Activated CD8-positive, alpha-beta memory T cell treated with anti-CD3 and anti-CD28 coated beads, Interleukin-2, amount 50 U/mL, for 48 hours (primary cell): Measurements from ENCODE around the gene F2RL1.
"Not testable (repeated sequence)": the region's sequence is repeated elsewhere in the genome, so short reads cannot be mapped to it uniquely, and the experiment has no call there.

ENCODE experiments used
- DNase-seq: peaks from one replicate; pipeline ENCODE4 v3.0.0-alpha.2; 2020

F2RL1 gene, protein sequence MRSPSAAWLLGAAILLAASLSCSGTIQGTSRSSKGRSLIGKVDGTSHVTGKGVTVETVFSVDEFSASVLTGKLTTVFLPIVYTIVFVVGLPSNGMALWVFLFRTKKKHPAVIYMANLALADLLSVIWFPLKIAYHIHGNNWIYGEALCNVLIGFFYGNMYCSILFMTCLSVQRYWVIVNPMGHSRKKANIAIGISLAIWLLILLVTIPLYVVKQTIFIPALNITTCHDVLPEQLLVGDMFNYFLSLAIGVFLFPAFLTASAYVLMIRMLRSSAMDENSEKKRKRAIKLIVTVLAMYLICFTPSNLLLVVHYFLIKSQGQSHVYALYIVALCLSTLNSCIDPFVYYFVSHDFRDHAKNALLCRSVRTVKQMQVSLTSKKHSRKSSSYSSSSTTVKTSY

GRCh38 chr5:76818844-76819831 lies at the start of gene F2RL1:
TSS of gene F2RL1 (plus strand) at chr5:76819030. CDS start at chr5:76819183, 153 bp downstream.
- DNase-seq = peak; percentile 70

DNA sequence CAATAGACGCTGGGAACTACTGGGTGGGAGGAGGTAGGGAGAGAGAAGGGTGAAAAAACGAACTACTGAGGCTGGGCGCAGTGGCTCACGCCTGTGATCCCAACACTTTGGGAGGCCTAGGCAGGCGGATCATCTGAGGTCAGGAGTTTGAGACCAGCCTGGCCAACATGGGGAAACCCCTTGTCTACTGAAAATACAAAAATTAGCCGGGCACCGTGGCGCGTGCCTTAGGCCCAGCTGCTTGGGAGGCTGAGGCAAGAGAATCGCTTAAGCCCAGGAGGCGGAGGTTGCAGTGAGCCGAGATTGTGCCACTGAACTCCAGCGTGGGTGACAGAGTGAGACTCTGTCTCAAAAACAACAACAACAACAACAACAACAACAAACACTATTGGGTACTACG lies 47.8 kb upstream of the F2RL1 start:
- peak; percentile 13 for DNase-seq

DNA sequence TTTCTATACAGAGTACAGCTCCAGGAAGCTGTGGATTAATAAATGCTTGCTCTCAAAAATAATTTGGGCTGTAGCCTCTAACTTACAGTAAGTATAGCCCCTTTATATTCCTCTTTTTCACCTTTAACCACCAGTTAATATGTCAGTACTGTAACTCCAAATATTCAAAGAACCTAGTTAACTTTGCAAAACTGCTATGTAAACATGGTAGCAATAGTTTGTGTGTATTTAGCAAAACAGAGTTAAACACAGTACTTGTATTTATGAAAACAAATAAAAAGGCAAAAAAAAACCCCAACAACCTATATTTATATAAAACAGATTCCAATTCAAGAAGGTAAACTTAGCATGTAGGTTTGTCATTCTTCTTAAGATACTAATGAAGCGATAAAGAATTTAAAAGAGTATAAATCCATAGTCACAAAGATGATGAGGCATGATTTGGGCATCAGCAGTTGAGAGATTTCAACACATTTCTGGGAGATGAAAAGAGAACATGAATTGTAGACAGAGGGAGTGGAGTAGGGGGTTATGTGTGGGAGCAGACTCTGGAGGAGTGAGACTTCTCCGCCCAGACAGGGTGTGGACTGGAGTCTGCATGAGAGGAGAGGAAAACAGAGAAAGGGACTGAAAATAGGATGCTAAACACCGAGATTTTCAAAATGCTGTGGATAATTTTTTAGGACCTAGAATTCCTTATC lies 47.0 kb upstream of the F2RL1 start:
- no peak for DNase-seq

- DNase-seq = no peak
Observed at GRCh38 chr5:76775921-76776320, 42.9 kb upstream of the F2RL1 start.

DNA sequence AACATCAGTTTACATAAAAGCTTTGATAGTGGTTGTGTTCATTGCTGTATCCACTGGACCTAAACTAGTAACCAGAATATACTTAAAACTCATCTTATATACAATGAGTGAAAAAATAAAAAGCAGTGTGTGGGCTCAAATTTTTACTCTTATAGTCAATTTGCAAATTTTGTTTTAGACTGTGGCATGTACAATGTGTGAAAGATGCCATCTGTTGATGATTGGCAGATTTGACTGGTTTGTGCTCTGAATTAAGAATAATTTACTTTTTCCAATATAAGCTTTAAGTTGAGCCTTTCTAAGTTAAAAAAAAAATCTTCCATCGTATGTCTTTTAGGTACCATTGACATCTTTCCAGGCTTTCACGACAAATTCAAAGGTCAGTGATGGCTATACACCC lies 42.4 kb upstream of the F2RL1 start:
- no peak for DNase-seq

GRCh38 chr5:76780616-76781015 lies 38.2 kb upstream of the F2RL1 start:
- DNase-seq = not testable (repeated sequence)

DNA sequence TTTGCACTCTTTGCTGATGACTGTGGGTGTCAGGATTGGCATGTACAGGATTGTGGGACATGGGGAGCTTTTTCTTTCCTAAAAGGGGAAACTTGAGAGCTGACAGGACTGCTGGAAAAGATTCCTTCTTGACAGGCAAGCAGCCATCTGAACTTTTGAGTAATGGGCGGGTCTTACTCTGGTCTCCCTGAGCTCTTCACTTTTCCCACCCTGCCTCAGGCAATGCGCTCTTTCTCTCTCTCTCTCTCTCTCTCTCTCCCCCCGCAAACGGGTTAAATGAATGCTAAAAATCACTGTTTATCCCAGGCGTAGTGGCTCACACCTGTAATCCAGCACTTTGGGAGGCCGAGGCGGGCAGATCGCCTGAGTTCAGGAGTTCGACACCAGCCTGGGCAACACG lies 37.1 kb upstream of the F2RL1 start:
- no peak for DNase-seq

- no peak for DNase-seq
Observed at GRCh38 chr5:76782444-76782843, 36.4 kb upstream of the F2RL1 start.

DNA sequence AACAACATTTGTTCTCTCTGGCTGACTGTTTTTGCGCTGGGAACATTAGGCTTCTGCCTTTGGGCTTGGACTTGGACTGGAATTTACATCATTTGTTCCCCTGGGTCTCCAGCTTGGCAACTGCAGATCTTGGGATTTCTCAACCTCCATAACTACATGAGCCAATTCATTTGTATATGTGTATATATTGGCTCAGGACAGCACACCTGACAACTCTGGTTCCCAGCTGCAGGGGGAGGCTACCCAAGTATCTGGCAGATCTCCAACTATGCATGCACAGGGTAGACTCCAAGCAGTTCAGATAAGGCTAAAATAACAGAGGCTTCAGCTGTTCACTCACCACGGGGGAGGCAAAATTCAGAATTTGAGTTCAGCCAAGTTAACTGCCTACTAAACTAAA lies 31.6 kb upstream of the F2RL1 start:
- no peak for DNase-seq

- no peak for DNase-seq
Observed at GRCh38 chr5:76788362-76788761, 30.5 kb upstream of the F2RL1 start.

DNA sequence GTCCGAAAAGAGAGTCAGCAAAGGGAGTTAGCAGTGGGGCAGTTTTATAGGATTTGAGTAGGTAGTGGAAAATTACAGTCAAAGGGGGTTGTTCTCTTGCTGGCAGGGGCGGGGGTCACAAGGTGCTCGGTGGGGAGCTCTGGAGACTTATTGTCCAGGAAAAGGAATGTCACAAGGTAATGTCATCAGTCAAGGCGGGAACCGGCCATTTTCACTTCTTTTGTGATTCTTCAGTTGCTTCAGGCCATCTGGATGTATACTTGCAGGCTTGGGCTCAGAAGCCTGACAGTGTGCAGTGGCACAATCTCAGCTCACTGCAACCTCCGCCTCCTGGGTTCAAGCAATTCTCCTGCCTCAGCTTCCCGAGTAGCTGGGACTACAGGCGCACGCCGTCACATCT lies 29.6 kb upstream of the F2RL1 start:
- not testable (repeated sequence) for DNase-seq

GRCh38 chr5:76789991-76790581 lies 28.7 kb upstream of the F2RL1 start:
- DNase-seq = no peak

GRCh38 chr5:76790632-76791290 lies 28.1 kb upstream of the F2RL1 start:
- no peak for DNase-seq

GRCh38 chr5:76791461-76791860 lies 27.4 kb upstream of the F2RL1 start:
- DNase-seq = no peak

- no peak for DNase-seq
Observed at GRCh38 chr5:76794871-76795270, 24.0 kb upstream of the F2RL1 start.

DNA sequence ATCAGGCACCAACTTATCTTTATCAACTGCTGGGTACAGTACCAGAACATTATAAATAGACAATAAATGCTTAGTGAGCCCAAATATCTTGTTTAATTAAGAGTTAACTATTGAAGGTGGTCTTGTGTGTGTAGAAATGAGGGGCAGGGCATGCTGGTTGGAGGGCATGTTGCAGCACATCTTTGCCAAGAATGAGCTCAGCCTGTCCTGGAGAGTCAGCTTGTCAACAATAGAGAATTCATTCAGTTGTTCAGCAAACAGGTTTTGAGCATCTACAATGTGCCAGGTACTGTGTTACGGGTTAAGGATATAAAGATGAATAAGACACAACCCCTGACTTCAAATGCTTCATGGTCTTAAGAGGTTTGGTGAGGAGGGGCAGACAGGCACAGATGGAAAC lies 19.2 kb upstream of the F2RL1 start:
- DNase-seq = no peak

DNA sequence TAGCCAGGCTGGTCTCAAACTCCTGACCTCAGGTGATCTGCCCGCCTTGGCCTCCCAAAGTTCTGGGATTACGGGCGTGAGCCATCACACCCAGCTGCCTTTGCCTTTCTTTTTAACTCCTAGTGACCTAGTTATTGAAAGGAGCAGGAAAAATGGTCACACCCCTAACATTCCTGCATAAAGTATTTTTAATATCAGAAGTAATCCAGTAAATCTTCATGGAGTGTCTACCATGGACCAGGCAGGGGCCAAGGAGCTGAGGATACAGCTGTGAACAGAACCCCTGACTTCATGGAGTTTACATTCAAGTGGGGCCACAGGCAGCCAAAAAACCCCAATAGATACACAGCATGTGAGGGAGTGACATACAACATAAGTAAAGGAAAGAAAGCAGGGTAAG lies 18.3 kb upstream of the F2RL1 start:
- DNase-seq = no peak

DNA sequence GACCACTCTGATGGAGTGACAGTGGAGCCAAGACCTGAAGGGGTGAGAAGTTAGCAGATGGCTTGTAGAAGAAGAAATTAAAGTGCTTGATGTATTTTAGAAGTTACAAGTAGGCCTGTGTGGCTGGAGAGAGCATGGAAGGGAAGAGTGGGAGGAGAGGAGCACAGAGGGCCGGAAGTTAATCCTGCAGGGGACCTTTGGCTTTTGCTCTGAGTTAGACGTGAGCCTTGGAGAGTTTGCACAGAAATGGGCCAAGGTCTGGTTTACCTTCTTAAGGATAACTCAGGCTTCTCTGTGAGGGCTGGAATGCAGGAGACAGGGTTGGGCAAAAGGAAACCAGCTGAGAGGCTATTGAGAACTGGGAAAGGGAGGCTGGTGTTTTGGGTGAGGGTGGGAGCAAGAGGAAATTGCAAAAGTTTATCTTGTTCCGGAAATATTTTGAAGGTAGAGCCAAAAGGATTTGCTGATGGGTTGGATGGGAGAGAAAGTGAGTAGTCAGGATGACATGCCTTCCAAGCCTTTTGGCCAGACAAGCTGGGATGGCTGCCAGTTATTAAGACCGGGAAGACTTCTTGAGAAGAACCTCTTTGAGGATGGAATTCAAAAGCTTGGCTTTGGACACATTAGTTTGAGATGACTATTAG lies 17.5 kb upstream of the F2RL1 start:
- no peak for DNase-seq

- no peak for DNase-seq
Observed at GRCh38 chr5:76801803-76802195, 17.0 kb upstream of the F2RL1 start.

DNA sequence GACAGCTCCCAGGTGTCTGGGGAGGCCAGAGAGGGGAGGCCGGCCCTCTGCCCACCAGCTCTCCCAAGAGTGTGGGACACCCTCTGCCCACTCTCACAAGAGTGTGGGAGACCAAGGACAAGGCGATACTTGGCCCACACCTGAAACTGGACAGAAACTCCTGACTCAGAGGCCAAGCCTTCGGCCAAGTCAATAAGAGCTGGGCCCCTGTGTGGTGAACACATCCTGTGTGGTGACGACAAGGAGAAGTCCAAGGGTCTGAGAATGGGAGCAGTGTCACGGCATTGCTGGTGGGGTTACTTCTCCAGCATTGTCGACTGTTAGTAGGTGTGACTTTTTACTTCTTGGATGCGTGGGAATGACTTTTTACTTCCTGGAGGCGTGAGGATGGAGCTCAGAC lies 14.6 kb upstream of the F2RL1 start:
- DNase-seq = no peak

DNA sequence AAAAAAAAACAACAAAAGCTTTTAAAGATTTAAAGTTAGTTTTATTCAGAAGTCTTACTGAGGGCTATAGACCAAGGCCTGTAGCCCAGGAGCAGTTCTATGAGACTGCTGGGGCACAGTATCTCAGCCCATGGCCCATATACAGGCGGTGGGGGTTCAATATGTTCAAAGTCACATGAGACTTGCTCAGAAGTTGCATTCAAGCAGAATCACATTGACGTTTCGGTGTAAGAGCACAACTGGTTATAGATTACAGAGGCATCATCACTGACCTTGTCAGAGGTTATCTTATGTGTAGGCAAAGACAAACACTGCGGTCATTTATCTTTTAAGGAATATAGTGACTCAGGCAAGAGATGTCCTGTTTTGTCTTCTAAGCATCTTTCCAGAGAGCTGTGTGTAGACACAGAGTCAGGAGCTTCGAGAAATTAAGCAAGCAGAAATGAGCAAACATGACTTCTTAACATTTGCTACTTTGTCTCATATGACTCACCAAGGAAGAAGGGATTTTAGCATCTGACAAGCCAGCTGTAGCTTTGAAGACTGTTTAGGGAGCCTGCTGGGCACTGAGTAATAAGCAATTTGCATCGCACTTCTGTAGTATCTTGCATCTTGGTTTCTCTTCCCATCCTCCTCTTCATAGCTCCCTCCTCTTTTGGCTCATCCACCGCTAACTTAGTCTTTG lies 12.9 kb upstream of the F2RL1 start:
- no peak for DNase-seq
